HCT116 (cell line): Measurements from ENCODE around the gene ANTKMT.
"Not testable (repeated sequence)": the region's sequence is repeated elsewhere in the genome, so short reads cannot be mapped to it uniquely, and the experiment has no call there.

Experiments used
- EGR1 ChIP-seq: IDR thresholded peaks from 2 replicates; pipeline ENCODE4 v1.6.1; 2012; ENCODE audit warnings: low read depth
- EZH2phosphoT487 ChIP-seq: fragments of 200-600 bp; IDR thresholded peaks from 2 replicates; pipeline ENCODE4 v1.6.1; 2018; ENCODE audit warnings: antibody characterized with exemption, borderline replicate concordance
- JUND ChIP-seq: IDR thresholded peaks from 2 replicates; pipeline ENCODE4 v1.6.1; 2012
- POLR2A ChIP-seq: IDR thresholded peaks from 2 replicates; pipeline ENCODE4 v1.7.0; 2011; ENCODE audit warnings: borderline replicate concordance; ENCODE audit not compliant: insufficient read depth, insufficient read length; ENCODE audit errors: extremely low read depth
- TCF7L2 ChIP-seq: IDR thresholded peaks from 2 replicates; pipeline ENCODE4 v1.7.0; 2011; ENCODE audit warnings: borderline replicate concordance, inconsistent platforms; ENCODE audit not compliant: insufficient read depth, insufficient read length; ENCODE audit errors: extremely low read depth
- ZFX ChIP-seq: fragments of 450-650 bp; IDR thresholded peaks from 2 replicates; pipeline ENCODE4 v1.6.1; 2017
- ZNF274 ChIP-seq: fragments of 200-500 bp; sonication (Bioruptor generic); IDR thresholded peaks from 2 replicates; pipeline ENCODE4 v1.6.1; 2014; ENCODE audit warnings: mild to moderate bottlenecking, low read depth, low read length, inconsistent platforms
- TF ChIP-seq, protein P1 (sequence below), 3 experiments: fragments of 200-600 bp in 1 of 3; sonication (generic) in 1 of 3; IDR thresholded peaks in 2 of 3; conservative IDR thresholded peaks in 1 of 3; 2 replicates each; pipeline ENCODE4 v1.5.1; 2012 to 2017; ENCODE audit warnings: low read depth in 2 of 3, low read length in 2 of 3, antibody characterized with exemption in 1 of 3, borderline replicate concordance in 1 of 3, control low read depth in 1 of 3, mild to moderate bottlenecking in 1 of 3, mixed read lengths in 1 of 3, mixed run types in 1 of 3, moderate library complexity in 1 of 3; ENCODE audit not compliant: insufficient read depth in 1 of 3

DNA sequence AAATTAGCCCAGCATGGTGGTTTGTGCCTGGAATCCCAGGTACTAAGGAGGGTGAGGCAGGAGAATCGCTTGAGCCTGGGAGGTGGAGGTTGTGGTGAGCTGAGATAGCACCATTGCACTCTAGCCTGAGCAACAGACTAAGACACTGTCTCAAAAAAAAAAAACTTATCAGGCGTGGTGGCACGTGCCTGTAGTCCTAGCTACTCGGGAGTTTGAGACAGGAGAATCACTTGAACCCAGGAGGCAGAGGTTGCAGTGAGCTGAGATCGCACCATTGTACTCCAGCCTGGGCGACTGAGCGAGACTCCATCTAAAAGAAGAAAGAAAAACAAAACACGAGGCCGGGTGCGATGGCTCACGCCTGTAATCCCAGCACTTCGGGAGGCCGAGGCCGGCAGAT lies 21.9 kb downstream of the ANTKMT start:
- TF ChIP-seq, protein P1, sequence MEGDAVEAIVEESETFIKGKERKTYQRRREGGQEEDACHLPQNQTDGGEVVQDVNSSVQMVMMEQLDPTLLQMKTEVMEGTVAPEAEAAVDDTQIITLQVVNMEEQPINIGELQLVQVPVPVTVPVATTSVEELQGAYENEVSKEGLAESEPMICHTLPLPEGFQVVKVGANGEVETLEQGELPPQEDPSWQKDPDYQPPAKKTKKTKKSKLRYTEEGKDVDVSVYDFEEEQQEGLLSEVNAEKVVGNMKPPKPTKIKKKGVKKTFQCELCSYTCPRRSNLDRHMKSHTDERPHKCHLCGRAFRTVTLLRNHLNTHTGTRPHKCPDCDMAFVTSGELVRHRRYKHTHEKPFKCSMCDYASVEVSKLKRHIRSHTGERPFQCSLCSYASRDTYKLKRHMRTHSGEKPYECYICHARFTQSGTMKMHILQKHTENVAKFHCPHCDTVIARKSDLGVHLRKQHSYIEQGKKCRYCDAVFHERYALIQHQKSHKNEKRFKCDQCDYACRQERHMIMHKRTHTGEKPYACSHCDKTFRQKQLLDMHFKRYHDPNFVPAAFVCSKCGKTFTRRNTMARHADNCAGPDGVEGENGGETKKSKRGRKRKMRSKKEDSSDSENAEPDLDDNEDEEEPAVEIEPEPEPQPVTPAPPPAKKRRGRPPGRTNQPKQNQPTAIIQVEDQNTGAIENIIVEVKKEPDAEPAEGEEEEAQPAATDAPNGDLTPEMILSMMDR (IDR thresholded peaks at IDR 0.05 in 2 of 3, conservative IDR thresholded peaks at IDR 0.05 in 1 of 3; ENCODE audit: borderline replicate concordance in 1 of 3, insufficient read depth in 1 of 3, low read depth in 2 of 3, low read length in 2 of 3): not testable (repeated sequence)
- TF ChIP-seq EZH2phosphoT487, ZFX, JUND, TCF7L2, EGR1, POLR2A, ZNF274: not testable (repeated sequence)
